T47D (cell line): ENCODE data around the gene CACNA1I.

Source experiments
- DNase-seq, 2 experiments: peaks; one replicate each; pipeline versions ENCODE4 v3.0.0 to v3.0.0-alpha.2; 2011 to 2012; ENCODE audit warnings: low read depth in 1 of 2, low spot score in 1 of 2
- JUND ChIP-seq: IDR thresholded peaks from 2 replicates; pipeline ENCODE4 v1.6.1; 2012; ENCODE audit warnings: low read depth
- in situ Hi-C: cut with HindIII; loops from 2 replicates; pipeline ENCODE4 v1.10.0; 2016; ENCODE audit warnings: low sequenced_read_pairs, low pct_unique_long_range_greater_than_20kb

Gene CACNA1I

DNA sequence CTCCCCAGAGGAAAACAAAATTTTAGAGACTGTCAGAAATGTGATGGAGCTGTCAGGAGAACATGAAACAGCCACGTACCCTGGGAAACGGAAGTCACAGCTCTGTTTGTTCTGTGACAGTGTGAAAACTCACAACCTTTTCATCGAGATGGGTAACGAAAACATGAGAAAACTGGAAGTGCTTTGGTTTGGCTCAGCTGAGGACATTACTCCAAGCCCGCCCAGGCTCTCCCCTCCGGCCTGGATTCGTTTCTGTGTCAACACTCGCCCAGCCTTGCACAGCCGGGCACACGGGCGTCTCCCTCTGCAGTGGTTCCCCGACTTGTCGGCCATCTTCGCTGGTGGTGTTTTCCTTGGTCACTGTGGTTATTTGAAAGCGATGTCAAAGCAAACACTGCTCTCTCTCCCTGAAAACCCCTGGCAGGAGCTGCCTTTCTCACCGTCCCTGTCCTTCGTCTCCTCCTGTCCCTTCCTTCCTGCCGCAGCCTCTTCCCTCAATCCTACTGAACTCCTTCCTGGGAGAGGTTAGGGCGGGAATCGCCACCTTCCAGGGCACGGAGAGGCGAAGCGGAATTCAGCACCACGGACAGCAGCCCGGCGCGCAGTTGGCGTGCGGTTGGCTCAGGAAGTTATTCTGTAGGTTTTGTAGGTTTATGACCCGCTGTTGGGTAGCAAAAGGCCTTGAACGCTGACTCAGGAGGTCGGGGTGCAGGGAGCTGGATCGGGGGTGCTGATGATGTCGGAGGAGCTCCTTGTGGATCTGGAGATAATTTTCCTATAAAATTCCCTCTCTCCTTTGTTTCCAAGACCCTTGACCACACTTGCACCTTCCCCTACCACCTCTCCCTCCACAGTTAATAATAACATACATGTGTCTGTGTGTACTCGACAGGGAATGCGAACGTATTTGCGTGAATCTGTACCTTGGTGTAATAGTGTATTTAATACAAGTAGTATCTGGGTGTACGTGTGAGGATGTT, 24.9 kb upstream of the CACNA1I start:
- DNase-seq: peak in 1 of 2 experiments; percentile 77
- TF ChIP-seq JUND: no peak
- in situ Hi-C loops: no loop called here

DNA sequence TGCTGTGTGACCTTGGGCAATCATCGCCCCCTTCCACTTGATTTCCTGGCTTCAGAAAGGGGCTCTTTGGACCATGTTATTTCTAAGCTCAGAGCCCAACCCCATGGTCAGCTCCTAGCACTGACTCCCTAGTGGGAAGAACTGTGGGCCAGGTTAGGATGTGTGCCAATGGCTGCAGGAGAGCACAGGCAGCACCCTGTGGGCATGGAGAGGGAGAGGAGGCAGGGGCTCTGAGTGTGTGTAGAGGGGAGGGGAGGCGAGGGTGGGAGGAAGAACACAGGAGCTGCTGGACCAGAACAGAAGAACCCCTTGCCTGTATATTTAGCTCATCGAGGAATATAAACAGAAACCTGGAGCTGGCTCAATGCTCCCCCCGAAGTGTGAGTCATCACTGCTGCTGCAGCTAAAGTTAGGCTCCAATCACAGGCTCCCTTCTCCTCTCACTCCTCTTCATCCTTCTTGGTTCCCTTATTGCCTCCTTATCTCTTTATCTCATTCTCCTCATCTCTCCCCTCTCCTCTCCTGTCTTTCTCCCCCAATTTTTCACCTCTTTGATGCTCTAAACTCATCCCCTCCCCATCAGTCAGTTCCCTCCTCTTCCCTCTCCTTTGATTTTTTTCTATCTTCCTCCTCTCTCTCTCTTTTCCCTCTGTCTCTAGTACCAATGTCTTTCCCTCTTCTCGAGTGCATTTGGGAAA, 23.5 kb upstream of the CACNA1I start:
- TF ChIP-seq JUND: no peak
- in situ Hi-C loops: no loop called here
- DNase-seq: no peak

DNA sequence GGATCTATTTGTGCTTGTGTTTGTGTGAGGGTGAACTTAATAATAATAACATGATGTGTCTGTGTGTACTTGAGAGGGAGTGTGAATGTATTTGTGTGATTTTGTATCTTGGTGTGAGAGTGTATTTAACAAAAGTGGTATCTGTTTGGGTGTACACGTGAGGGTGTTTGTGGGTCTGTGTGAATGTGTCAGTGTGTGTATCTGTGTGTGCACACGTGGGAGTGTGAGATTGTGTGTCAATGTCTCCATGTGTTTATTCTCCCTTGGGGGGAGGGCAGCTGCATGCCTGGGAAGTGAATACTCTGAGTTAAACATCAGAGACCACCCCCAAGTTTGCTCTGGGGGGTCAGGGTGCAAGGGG, 23.0 kb upstream of the CACNA1I start:
- no peak for TF ChIP-seq JUND
- in situ Hi-C loops: no loop called here
- DNase-seq: no peak

DNA sequence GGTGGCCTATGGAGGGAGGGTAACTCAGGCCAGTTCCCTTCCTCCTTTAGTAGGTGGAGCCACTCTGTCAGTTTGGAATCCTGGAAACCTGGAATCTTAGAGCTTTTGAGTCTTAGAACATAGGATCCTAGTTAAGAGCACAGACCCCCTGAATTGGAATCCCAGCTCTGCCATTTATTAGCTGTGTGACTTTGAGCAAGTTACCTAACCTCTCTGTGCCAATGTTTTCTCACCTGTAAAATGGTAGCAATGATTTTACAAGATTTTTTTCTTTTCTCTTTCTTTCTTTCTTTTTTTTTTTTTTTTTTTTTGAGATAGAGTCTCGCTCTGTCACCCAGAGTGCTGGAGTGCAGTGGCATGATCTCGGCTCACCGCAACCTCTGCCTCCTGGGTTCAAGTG, 17.1 kb upstream of the CACNA1I start:
- in situ Hi-C loops: no loop called here
- no peak for TF ChIP-seq JUND
- DNase-seq: no peak

DNA sequence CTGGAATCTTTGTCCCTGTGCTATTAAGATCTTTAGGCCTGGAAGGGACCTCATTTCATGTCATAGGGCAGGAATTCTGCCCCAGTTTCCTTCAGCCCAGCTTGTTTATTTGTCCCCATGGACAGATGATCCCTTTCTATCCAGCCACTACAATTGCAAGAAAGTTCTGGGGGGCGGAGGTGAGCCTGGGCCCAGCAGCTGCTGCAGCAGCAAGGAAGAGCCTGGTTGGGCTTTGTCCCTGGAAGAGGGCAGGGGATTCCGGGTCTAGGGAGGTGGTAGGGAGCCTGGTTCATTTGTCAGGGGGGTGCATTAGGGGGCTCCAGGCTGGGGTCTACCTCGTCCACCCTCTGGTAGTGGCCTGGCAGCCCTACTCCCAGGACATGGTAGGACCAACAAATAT, 16.4 kb upstream of the CACNA1I start:
- TF ChIP-seq JUND: no peak
- in situ Hi-C loops: no loop called here
- DNase-seq: no peak

DNA sequence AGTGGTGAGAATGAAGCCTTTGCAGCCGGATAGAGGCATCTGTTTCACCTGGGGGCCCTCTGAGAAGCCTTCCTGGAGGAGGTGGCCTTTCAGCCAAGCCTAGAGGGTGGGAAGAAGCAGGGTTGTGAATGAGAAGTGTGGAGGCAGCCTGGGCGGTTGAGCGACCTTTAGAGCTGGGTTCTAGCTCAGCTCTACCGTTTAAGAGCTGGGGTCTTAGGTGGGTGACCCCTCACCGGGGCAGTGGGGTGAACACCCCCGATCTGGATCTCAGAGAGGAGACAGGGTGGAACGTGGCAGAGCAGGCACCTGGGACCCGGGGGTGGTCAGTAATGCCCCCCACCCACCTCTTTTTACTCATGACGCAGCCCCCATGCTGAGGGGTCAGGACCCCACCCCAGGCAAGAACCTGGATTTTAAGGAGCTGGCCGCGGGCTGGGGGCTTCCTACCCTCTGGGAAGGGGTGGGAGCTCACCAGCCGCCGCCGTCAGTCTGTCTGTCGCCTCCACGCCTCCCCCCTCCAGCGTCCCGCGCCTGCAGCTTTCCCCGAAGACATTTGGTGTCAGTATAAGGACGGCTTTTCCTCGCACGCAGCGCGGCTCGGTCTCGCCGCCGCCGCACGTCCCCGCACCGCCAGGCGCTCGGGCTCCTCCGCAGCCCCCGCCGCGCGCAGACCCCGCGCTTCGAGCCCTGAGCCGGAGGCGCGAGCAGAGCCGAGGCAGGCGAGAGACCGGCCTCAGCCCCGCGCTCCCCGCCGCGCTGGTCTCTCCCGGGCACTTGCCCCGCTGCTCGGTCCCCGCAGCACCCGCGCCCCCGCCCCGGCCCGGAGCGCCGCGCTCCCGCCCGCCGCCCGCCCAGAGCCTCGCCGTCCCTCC, 13.3 kb upstream of the CACNA1I start:
- peak; percentile 51 to 56 for DNase-seq

DNA sequence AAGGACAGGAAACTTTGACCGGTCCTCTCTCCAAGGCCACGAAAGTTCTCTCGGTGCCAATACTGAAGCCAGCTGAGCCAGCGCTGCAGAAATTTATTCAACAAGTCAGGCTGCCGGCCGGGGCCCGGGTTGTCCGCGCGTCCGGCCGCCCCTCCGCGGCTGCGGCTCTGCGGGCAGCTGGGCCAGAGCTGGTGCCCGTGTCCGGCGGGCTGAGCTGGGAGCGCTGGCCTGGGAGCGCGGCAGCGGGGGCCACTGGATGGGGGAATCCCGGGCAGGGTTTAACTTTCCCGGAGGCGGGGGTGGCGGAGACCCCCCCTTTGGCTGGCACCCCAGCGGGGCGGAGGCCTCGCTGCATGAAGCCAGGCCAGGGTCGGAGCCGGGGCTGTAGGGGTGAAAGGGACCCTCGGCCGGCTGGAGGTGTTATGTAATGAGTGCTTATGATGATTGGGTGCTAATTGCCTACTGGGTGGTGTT, 12.3 kb upstream of the CACNA1I start:
- in situ Hi-C loops: no loop called here
- no peak for TF ChIP-seq JUND

More for the DNA sequence above, 13.3 kb upstream of the CACNA1I start:
- in situ Hi-C loops: no loop called here
- TF ChIP-seq JUND: no peak

DNA sequence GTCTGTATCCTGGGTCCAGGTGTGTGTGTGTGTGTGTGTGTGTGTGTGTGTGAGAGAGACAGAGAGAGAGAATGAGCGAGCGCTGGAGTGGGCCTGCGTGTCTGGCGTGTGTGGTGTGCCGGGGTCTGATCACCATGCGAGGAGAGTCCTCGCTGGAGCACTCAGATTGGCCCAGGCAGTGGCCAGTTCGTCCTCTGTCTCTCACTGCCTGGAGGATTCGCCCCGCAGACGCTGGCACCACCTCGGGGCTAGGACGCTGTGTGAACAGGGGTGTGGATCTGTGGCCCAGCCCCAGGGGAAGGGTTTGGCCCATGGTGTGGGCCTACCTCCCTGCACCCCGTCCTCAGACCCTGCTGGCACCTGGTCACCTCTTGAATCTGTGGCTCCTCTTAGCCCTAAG, 11.6 kb upstream of the CACNA1I start:
- in situ Hi-C loops: no loop called here
- no peak for DNase-seq
- TF ChIP-seq JUND: no peak

More for the DNA sequence above, 12.3 kb upstream of the CACNA1I start:
- DNase-seq: peak in 1 of 2 experiments; percentile 9

DNA sequence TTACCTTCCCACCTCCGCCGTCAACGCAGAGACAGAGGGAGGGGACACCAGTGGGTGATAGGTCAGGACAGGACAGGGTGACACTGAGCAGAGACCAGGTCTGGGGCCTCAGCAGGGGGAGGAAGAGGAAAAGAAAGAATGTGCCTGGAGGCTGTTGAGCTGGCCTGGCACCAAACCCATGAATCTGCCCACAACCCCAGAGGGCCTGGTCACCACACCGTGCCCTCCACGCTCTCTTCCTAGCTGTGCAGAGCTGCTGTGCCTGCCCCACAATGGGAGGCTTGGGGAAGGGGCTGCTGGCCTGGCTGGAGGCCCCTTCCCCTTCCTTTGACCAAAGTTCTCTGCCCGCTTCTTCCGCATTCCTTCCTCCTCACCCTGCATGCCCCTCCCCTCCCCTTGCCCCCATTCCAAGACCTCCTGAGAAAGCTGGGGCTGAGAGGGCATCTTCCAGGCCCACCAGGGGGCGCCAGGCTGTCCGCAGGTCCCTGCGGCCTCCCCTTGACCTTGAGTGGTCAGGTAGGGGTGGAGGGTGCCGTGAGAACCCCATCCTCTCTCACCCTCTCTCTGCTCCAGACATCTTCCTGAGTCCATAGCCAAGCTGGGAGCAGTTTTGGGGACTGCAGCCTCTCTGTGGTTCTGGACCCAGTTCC, 11.0 kb upstream of the CACNA1I start:
- in situ Hi-C loops: no loop called here
- TF ChIP-seq JUND: no peak
- peak; percentile 58 to 63 for DNase-seq

DNA sequence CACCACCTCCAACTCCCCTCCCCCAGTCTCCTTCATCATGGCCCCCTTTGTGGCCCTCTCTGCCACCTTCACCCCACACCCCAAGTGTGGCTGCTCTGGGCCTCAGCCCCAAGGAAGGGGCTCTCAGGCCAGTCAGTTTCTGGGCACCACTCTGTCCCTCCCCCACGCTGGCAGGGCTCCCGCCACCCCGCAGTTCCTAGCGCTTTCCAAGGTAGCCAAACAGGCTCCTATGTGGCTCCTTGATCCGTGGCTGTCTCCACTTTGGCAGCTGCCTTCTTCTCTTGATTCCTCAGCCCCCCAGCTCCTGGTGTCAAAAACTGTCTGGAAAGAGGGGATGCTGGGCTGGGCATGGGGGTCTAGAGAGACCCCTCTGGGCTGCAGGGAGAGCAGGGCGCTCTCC, 10.4 kb upstream of the CACNA1I start:
- in situ Hi-C loops: no loop called here
- no peak for TF ChIP-seq JUND
- DNase-seq: peak; percentile 58 to 69

DNA sequence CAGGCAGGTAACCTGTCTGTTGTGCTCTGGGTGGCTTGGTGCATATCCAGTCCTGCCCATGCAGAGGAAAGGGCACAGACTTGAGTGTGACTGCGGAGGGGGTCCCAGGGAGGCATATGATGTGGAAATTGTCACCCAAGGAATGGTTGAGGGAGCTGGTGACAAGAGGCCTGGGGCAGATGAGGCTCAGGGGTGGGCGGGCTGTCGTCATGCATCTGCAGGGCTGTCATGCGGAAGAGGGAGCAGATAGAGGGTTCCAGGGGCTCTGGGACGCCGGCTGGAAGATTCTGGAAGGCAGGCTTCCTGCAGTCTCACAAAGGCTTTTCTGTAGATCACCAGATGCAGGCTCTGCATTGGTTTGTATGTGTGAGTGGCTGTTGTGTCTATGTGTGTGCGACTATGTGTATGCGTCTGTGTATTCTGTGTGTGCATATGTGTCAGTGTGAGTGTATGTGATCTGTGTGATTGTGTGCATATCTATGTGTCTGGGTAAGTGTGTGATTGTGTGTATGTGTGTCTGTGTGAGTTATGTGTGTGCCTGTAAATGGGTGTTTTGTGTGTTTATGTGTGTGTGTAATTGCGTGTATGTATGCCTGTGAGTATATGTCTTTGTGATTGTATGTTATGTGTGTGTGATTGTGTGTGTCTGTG, 7.6 kb upstream of the CACNA1I start:
- no peak for TF ChIP-seq JUND
- in situ Hi-C loops: no loop called here

More for the DNA sequence above, 7.6 kb upstream of the CACNA1I start:
- no peak for DNase-seq
